Measurements from ENCODE around the gene DGKI. TPM values are rescaled to one million over a fixed set of nuclear protein-coding genes. Genes with fewer than 3 reads are reported as not detected.

The DGKI gene
- total RNA-seq, 1 experiment from 2014 or later: 0.41 TPM

DNA sequence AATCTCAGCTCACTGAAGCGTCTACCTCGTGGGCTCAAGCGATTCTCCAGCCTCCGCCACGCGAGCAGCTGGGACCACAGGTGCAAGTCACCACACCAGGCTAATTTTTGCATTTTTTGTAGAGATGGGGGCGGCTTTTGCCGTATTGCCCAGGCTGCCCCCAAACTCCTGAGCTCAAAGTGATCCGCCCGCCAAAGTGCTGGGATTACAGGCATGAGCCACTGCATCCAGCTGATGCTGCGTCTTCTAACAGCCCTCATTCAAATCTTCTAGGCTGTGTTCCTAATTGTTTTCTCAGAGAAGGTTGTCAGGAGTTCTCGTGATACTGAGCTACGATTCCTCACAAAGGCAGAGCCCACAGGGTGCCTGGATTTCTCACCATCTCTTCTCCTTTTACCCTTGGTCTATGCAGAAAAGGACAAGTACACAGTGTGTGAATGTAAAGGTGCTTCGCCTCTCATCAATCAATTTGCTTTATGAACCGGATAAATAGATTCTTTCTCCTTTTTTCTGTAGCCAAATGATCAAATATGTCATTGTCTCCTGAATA, 255.9 kb downstream of the DGKI start:
- no peak overlapping the region for H3K4me3 ChIP-seq
- H4K20me1 ChIP-seq (ENCODE audit: insufficient read depth): no peaks in the 10 kb centered on the region
- H3K4me1 ChIP-seq (replicated peaks; ENCODE audit: insufficient read depth): peaks cover 11% of the 10 kb centered on the region
- POLR2A ChIA-PET (ENCODE audit: unreplicated experiment): interaction anchor here (0.8 kb wide), 1 partner anchor 52 kb away, joined by 12 read pairs; no protein-coding TSS in a partner anchor
- CTCF ChIA-PET: no interaction called here
- no peaks in the 10 kb centered on the region for H3K9me3 ChIP-seq (ENCODE audit: insufficient read depth, low read depth)
- H3K27ac ChIP-seq: no peak overlapping the region
- H3K9me2 ChIP-seq (ENCODE audit: insufficient read depth): no peaks in the 10 kb centered on the region
- no peaks in the 10 kb centered on the region for H3K79me2 ChIP-seq (ENCODE audit: low read depth)
- no peaks in the 10 kb centered on the region for H3F3A ChIP-seq (ENCODE audit: insufficient read depth, low read depth)
- TF ChIP-seq, protein P1, sequence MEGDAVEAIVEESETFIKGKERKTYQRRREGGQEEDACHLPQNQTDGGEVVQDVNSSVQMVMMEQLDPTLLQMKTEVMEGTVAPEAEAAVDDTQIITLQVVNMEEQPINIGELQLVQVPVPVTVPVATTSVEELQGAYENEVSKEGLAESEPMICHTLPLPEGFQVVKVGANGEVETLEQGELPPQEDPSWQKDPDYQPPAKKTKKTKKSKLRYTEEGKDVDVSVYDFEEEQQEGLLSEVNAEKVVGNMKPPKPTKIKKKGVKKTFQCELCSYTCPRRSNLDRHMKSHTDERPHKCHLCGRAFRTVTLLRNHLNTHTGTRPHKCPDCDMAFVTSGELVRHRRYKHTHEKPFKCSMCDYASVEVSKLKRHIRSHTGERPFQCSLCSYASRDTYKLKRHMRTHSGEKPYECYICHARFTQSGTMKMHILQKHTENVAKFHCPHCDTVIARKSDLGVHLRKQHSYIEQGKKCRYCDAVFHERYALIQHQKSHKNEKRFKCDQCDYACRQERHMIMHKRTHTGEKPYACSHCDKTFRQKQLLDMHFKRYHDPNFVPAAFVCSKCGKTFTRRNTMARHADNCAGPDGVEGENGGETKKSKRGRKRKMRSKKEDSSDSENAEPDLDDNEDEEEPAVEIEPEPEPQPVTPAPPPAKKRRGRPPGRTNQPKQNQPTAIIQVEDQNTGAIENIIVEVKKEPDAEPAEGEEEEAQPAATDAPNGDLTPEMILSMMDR (conservative IDR thresholded peaks at IDR 0.05): no peak
- TF ChIP-seq EZH2 (IDR thresholded peaks at IDR 0.05; ENCODE audit: low read depth): no peak
- H3K36me3 ChIP-seq (ENCODE audit: low read depth): no peaks in the 10 kb centered on the region
- H2AFZ ChIP-seq: peak overlapping the region; percentile 29; the same call in 1 of the 2 replicates
- no peak for DNase-seq
- no peak overlapping the region for H3K4me2 ChIP-seq
- intact Hi-C loops (cut with micrococcal nuclease; ENCODE audit: unreplicated experiment): loop anchor here (5.0 to 10.0 kb wide), 5 partner anchors 249 to 1929 kb away; partner anchors contain the start of genes MTPN, PTN and STMP1
- H3K27me3 ChIP-seq (ENCODE audit: insufficient read depth, low read depth): no peaks in the 10 kb centered on the region
- no TSS peak for BruUV-seq (replicated peaks)

- Histone ChIP-seq H3K4me3 (no peak overlapping the region), H3K4me1 (replicated peaks; ENCODE audit: insufficient read depth) (peaks cover 11% of the 10 kb centered on the region), H3K27ac (no peak overlapping the region), H3K9me2 (ENCODE audit: insufficient read depth) (no peaks in the 10 kb centered on the region), H3K9me3 (ENCODE audit: insufficient read depth, low read depth) (no peaks in the 10 kb centered on the region), H3K79me2 (ENCODE audit: low read depth) (no peaks in the 10 kb centered on the region), H3F3A (ENCODE audit: insufficient read depth, low read depth) (no peaks in the 10 kb centered on the region), H3K27me3 (ENCODE audit: insufficient read depth, low read depth) (no peaks in the 10 kb centered on the region), H4K20me1 (ENCODE audit: insufficient read depth) (no peaks in the 10 kb centered on the region), H3K4me2 (no peak overlapping the region), H3K36me3 (ENCODE audit: low read depth) (no peaks in the 10 kb centered on the region), H2AFZ (peak overlapping the region; percentile 53)
- intact Hi-C loops (cut with micrococcal nuclease; ENCODE audit: unreplicated experiment): loop anchor here (5.0 to 10.0 kb wide), 5 partner anchors 248 to 1928 kb away; partner anchors contain the start of genes MTPN, PTN and STMP1
- no TSS peak for BruUV-seq (replicated peaks)
- DNase-seq: no peak
- CTCF ChIA-PET: no interaction called here
- POLR2A ChIA-PET (ENCODE audit: unreplicated experiment): no interaction called here
- TF ChIP-seq, protein P1 (conservative IDR thresholded peaks at IDR 0.05): no peak
- TF ChIP-seq EZH2 (IDR thresholded peaks at IDR 0.05; ENCODE audit: low read depth): no peak
These were observed 256.6 kb downstream of the DGKI start for GRCh38 chr7:137590071-137590755.

- peaks cover 11% of the 10 kb centered on the region for H3K4me1 ChIP-seq (replicated peaks; ENCODE audit: insufficient read depth)
- H3K27me3 ChIP-seq (ENCODE audit: insufficient read depth, low read depth): no peaks in the 10 kb centered on the region
- no peaks in the 10 kb centered on the region for H3F3A ChIP-seq (ENCODE audit: insufficient read depth, low read depth)
- TF ChIP-seq EZH2 (IDR thresholded peaks at IDR 0.05; ENCODE audit: low read depth): no peak
- TF ChIP-seq, protein P1 (conservative IDR thresholded peaks at IDR 0.05): no peak
- ChIA-PET POLR2A (ENCODE audit: unreplicated experiment) (no interaction called here), CTCF (no interaction called here)
- no TSS peak for BruUV-seq (replicated peaks)
- H2AFZ ChIP-seq: 0 out of 2 replicates have a peak overlapping the region, but pooled peaks have one; percentile 24
- intact Hi-C loops (cut with micrococcal nuclease; ENCODE audit: unreplicated experiment): no loop called here
- no peaks in the 10 kb centered on the region for H4K20me1 ChIP-seq (ENCODE audit: insufficient read depth)
- no peaks in the 10 kb centered on the region for H3K36me3 ChIP-seq (ENCODE audit: low read depth)
- H3K27ac ChIP-seq: no peak overlapping the region
- H3K4me3 ChIP-seq: no peak overlapping the region
- no peak for DNase-seq
- no peaks in the 10 kb centered on the region; the same call in 1 of the 2 replicates for H3K9me3 ChIP-seq (ENCODE audit: insufficient read depth, low read depth)
- no peaks in the 10 kb centered on the region for H3K79me2 ChIP-seq (ENCODE audit: low read depth)
- H3K4me2 ChIP-seq: no peak overlapping the region
- 0 out of 2 replicates have a peak, but pooled peaks cover 4% of the 10 kb centered on the region for H3K9me2 ChIP-seq (ENCODE audit: insufficient read depth)
These were observed 259.4 kb downstream of the DGKI start for GRCh38 chr7:137587326-137587725.
